ACHN (cell line): ENCODE results near the gene MPIG6B.

Source experiments
- DNase-seq: peaks from one replicate; pipeline ENCODE4 v3.0.0-alpha.2; 2015
- in situ Hi-C: cut with HindIII; loops from 2 replicates; pipeline ENCODE4 v1.10.0; 2017; ENCODE audit warnings: low sequenced_read_pairs, low pct_ligation_motif_present, low pct_unique_long_range_greater_than_20kb

MPIG6B gene

DNA sequence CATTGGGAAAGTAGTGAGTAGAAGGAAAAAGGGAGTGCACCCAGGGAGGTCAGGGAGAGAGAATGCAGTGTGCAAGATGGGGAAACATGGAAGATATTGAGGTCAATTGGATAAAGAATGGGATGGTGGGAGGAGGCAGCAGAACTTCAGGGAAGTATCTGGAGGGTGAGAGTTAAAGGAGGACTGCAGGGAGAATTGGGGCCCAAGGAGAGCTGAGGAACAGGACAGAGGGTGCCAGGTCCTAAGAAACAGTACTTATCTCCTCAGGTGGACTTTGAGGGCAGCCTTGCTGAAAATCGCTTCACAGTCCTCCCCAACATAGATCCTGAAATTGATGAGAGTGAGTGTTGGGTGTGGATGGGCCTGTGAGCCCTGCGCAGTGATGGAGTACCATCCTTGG, 35.1 kb downstream of the MPIG6B start:
- in situ Hi-C loops = no loop called here
- no peak for DNase-seq

DNA sequence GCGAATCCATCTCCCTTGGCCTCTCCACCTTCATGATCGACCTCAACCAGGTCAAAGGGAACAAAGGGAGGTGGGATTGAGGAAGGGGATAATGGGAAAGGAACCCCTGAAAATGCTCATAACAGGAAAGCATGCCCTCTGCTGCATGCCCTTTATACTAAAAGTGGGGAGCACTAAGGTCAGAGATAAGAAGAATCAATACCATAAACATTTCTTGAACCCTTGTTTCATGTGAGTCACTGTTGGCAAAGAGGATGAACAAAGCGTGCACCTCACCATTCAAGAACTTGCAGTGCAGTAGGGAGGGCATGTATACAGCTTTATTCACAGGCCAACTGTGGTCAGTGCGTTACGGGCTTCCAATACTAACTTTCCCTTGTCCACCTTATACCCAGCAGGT, 37.6 kb downstream of the MPIG6B start:
- no peak for DNase-seq
- in situ Hi-C loops = no loop called here

DNA sequence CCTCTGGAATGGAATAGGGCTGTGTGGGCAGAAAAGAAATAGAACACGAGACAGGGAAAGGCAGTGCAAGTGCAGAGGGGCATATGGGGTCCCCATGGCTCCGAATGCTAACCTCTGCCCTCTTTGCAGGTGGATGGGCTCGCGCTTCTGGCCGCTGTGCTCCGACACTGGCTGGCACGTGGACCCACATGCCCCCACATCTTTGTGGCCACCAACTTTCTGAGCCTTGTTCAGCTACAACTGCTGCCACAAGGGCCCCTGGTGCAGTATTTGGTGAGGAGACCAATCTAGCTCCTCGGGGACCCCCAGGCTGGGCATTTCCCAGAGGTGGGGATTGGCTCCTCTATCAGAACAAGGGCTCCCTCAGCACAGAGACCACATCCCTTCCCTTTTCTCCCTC, 38.2 kb downstream of the MPIG6B start:
- in situ Hi-C loops = no loop called here
- no peak for DNase-seq

DNA sequence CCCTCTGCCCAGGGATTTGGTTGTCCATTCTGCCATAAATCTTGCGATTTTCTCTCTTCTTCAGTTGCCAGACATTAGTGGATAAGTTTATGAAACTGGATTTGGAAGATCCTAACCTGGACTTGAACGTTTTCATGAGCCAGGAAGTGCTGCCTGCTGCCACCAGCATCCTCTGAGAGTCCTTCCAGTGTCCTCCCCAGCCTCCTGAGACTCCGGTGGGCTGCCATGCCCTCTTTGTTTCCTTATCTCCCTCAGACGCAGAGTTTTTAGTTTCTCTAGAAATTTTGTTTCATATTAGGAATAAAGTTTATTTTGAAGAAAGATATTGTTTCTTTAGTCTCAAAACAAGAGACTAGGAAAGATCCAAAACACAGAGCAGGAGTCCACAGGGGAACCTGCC, 39.2 kb downstream of the MPIG6B start, which contains the start of gene SAPCD1:
Gene SAPCD1, plus strand, starts transcription at position 301 of the 400 bp plus-strand sequence. CDS start 399 bp downstream, outside the sequence.
- DNase-seq = no peak
- in situ Hi-C loops = no loop called here

DNA sequence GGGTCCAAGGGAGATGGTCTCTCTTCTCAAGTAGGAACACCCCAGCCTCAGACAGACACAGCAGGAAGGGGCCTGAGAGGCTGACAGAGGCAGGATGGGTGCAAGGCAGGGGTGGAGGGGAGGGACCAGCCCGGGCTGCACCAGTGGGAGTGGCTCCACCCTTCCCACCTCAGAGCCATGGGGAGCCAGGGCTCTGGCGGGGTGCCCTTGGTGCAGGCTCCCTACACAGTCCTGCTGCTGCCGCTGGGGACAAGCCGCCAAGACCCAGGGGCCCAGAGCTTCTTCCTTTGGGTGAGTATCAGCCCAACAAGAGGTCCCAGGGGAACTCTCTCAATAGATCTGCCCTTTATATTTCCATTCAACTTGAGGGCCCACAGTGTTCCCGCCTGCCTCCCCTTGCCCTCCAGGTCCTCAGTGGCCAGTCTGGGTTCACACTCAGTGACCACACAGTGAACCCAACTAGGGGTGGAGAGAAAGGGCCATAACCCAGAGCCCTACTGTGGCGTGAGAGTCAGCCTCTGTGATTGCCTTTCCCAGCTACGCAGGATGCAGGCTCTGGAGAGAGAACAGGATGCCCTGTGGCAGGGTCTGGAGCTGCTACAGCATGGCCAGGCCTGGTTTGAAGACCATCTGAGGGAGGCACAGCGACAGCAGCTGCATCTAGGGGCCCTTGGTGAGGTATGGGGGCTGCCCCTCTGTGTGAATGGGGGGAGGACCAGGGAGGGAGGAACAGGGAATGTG, 39.9 kb downstream of the MPIG6B start:
- in situ Hi-C loops = no loop called here
- DNase-seq = no peak

DNA sequence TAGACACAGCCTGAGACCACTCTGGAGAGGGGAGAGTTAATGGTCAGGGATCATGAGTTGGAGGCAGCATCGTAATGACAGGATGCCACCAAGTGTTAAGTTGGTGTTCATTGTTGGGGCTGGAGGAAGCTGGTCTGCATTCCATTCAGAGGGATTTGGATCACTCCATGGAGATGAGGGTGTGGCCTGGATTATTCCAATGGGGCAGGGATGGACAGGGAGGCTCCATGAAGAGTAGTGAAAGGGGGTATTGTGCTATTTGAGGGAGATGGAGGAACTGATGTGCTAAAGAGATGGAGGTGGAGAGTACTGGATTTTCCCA, 40.4 kb downstream of the MPIG6B start:
- in situ Hi-C loops = no loop called here
- no peak for DNase-seq

DNA sequence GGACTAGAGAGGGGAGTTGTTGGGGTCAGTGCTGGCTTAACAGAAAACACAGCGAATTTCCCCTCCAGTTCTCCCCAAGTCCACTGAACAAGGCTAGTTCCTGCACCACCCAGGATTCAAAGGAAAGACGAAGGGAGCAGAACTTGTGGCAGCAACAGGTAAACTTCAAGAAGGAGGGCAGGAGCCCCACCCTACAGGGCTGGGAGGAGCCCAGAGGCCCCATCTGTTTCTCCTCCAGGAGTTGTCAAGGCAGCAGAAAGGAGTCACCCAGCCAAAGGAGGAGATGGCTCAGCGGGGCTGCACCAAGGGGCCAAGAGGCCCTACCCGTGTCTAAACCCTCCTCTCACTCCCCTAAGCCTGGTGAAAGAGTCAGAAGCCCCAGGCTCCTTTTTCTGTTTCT, 41.0 kb downstream of the MPIG6B start:
- DNase-seq = no peak
- in situ Hi-C loops = no loop called here

DNA sequence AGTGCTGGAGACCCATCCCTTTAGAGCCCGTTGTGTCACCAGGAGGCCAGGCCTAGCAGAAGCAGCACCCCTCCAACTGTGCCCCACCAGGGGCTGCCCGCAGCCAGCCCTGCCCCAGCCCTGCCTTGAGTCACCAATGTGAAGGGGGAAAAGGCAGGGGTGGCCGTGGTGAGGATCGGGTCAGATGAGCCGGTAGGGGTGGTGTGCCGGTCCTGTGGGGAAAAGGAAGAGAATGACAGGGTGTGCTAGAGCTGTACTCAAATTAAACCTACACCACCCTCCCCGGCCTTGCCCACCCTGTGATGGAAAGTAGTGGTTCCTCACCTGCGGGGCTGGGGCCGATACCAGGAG, 42.4 kb downstream of the MPIG6B start:
- in situ Hi-C loops = no loop called here
- no peak for DNase-seq

DNA sequence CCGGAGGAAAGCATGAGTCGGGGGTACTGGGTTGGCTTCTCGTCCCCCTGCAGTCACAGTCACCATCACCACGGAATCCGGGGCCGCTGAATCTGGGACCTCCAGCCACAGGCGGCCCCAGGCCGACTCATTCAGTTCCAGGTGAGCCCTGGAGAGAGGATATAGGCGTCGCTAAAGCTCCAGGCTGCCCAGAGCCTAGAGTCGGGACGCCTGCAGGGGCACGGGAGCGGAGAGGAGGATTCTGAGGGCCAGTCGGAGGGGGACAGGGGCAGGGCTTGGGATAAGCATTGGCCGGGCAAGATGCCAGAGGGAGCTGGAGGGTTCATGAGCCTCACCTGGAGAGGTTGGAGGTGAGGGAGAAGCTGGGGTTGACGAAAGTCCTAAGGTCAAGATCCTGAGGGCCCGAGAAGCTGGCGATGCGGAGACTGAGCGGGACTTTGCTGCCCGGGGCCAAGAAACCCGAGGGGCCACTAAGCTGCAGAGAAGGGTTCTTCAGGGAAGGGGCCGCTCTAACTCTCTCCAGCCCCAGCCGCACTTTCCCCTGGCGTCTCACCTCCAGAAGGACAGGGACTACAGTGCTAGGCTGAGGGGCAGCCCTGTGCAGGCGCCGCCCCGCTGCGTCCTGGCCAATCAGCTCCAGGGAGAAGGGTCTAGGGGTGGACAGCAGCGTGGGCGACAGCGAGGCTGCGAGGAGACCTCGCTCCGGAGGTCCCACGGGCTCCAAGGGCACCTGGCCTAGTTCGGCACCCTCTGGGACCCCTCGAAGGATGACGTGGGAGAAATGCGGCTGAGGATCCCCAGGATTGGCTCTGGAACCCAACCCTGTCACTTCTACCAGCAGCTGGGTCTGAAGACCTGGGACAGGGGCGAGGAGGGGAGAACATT, 43.0 kb downstream of the MPIG6B start:
- no peak for DNase-seq
- in situ Hi-C loops = no loop called here

DNA sequence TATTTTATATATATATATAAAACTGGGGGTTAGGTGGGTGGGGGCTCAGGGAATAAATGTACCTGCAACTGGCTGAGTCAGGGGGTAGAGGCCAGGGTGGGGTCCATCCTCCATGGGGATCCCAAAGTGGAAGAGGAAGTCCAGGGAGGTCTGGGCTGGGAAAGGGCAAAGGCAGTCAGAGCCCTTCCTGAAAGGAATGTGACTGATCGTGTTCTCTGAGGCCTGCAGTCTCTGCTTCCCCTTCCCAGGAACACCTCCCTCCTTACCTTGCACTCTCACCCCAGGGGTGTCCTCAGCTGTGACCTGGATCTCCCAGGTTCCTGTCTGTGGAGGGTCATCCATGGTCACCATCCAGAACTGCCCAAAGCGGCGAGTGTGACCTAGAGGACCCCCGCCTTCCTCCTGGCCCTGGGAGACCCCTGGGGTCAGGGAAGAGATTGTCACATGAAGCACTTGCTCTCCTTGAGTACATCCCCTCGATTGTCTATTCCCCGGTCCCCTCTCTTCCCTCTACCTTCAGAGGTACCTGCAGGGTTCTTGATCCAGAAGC, 44.0 kb downstream of the MPIG6B start:
- no peak for DNase-seq
- in situ Hi-C loops = no loop called here

DNA sequence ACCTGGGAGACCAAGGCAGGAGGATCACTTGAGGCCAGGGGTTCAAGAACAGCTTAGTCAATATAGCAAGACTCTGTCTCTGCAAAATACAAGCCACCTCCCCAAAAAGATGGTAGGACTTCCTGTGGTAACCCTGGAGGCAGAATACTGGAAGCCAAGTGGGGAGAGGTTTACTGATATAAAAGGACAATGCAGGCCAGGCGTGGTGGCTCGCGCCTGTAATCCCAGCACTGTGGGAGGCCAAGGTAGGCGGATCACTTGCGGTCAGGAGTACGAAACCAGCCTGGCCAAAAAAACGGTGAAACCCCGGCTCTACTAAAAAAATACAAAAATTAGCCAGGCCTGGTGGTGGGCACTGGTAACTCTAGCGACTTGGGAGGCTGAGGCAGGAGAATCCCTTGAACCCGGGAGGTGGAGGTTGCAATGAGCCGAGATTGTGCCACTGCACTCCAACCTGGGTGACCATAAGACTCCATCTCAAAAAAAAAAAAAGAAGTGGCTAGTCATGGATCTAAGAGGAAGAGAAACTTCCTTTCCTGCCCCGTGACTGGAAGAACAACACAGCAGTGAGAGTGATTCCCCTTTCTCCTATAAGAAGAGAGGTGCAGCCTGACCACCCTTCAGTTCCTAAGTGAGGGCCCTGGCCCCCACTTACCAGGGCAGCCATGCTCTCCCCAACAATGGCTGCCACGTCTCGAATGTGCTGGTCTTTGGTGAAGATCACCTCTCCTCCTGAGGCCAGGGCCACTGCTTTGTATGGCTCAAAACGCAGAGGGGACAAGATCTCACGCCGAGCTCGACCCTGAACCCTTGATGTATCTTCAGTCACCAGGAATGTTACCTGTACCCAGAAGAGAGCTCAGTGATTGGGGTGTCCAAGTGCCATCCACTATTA, 45.4 kb downstream of the MPIG6B start:
- in situ Hi-C loops = no loop called here
- no peak for DNase-seq

DNA sequence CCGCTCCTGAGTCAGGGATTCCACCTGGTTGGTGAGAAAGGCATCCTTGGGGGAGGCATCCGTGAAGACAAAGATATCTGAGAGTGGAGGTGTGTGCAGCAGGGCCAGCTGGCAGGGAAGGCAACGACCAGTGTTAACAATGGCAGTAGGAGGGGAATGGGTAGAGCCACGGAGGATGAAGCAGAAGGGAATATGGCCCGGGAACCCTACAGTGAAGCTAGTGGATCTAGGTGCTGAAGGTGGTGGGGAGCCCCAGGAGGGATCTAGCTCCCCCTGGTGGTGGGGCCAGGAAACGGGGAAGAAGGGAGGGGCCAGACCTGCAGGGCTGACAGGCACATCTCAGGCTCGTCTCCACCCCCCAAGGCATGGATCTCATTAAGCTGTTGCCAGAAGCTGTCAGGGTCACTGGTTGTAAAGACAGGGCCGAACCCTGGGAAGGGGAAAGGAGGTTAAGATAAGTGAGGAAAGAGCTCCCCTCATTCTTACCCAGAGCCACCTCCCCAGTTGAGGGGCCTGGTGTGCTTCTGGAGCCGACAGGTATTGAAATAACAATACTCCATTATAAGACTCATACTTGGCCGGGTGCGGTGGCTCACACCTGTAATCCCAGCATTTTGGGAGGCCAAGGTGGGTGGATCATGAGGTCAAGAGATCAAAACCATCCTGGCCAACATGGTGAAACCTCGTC, 46.7 kb downstream of the MPIG6B start:
- peak; percentile 65 for DNase-seq
- in situ Hi-C loops = no loop called here

DNA sequence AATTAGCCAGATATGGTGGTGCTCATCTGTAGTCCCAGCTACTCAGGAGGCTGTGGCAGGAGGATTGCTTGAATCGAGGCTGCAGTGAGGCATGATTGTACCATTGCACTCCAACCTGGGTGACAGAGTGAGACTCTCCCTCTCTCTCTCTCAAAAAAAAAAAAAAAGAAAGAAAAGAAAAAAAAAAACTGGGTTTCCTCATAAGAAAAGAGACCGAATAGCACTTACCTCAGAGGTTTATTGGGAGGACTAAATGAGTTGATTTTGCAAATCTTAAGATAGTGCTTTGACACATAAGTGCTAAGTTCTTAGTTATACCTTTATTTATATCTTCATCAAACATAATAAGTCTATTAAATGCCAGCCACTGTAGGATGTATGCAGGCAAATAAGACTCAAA, 47.7 kb downstream of the MPIG6B start:
- in situ Hi-C loops = no loop called here
- no peak for DNase-seq

DNA sequence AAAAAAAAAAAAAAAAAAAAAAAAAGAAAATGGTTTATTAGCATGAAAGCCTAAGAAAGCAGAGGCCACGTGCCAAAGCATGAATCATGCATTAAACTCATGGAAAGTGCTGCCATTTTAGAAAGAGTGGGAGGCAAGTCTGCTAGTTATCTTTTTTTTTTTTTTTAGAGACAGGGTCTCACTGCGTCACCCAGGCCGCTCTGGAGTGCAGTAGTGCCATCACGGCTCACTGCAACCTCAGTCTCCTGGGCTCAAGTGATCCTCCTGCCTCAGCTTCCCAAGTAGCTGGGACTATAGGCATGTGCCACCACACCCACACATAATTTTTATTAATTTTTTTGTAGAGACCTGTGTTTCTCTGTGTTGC, 48.8 kb downstream of the MPIG6B start:
- in situ Hi-C loops = no loop called here
- DNase-seq = no peak

DNA sequence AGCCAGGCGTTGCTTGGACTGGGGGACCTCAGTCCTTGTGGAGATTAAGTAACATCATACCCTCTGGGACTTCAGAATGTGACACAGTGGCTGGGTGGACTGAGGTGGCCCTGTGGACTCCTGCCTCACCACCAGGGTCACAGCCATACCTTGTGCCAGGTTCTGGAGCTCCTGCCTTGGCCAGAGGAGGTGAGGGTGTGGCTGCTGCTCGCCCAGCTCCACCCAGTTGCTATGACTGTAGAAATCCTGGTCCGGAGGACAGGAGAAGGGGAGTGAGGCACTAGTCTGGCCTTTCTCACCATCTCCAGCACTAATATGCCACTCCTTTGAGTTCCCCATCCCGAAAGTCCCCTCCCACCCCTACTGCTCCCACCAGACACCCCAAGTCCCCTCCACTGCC, 52.0 kb downstream of the MPIG6B start:
- DNase-seq = no peak
- in situ Hi-C loops = no loop called here

DNA sequence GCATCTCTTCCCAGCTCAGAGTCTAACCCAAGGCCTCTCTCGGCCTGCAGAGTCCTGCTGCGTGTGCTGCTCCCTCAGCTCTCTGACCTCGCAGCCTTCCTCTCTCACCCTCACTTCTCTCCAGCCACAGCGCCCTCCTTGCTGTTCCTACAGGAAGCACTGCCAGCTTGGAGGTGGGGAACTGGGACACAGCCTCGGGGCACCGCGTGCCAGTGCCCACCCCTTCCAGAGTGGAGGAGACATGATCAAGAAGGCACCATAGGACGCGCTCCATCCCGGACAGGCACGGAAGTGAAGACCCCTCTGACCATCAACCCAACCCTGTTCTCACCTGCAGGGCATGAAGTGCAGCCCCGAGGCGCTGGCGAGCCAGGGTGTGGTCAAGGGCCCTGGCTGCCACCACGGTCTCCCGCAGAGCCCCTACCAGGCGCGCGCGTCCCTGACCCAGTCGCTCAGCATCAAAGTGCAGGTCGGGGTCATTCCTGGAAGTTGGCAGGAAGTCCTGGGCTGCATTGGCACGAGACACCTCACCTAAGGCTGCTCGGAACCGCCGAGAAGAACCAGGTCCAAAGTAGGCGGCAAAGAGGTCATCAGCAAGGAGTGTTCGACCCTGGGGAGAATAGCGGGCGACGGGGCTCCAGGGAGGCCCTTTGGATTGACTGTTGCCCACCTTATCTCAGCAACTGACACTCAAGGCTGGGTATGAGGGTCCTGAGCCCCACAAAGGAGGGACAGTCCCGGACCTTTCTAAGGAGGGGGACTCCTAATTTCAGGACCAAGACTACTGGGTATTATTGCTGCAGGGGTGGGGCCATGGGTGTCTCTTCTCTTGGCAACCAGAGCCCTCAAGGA, 52.7 kb downstream of the MPIG6B start:
- no peak for DNase-seq
- in situ Hi-C loops = no loop called here
